ENCODE data around the gene NGLY1. TPM values are rescaled to one million over a fixed set of nuclear protein-coding genes. Genes with fewer than 3 reads are reported as not detected.

The NGLY1 gene
- total RNA-seq, 1 experiment from 2014 or later: 29.4 TPM

- POLR2A ChIA-PET: no interaction called here
- Histone ChIP-seq H3K9me3 (ENCODE audit: control insufficient read depth in 1 of 2, insufficient read depth in 1 of 2, low read depth in 1 of 2, low read length in 2 of 2) (no peaks in the 10 kb centered on the region), H3K27ac (ENCODE audit: low read depth, low read length) (no peak overlapping the region), H3K36me3 (ENCODE audit: control insufficient read depth in 1 of 2, insufficient read depth in 2 of 2, low read length in 2 of 2) (no peaks in the 10 kb centered on the region), H3K9ac (ENCODE audit: low read length) (no peak overlapping the region), H2AFZ (ENCODE audit: low read depth, low read length, poor library complexity, severe bottlenecking) (no peak overlapping the region), H3K79me2 (ENCODE audit: insufficient read depth, low read length) (no peaks in the 10 kb centered on the region), H3K4me1 (ENCODE audit: control insufficient read depth in 1 of 2, insufficient read depth in 2 of 2, low read length in 2 of 2) (peaks cover 0 to 6% of the 10 kb centered on the region in 2 experiments; a peak in 1 of 4 replicates), H3K9me2 (ENCODE audit: insufficient read depth) (no peaks in the 10 kb centered on the region), H3K27me3 (ENCODE audit: insufficient read depth, low read length) (no peaks in the 10 kb centered on the region; the same call in none of the 2 replicates), H4K20me1 (ENCODE audit: insufficient read depth) (no peaks in the 10 kb centered on the region), H3K4me3 (replicated peaks in 1 of 2; ENCODE audit: low read depth in 1 of 2, low read length in 2 of 2) (no peak overlapping the region), H3K4me2 (ENCODE audit: low read length) (no peak overlapping the region)
- RAD21 ChIA-PET (ENCODE audit: low non-redundant PET in 1 of 2, low total read pairs in 2 of 2, uncharacterized antibody in 2 of 2, unreplicated experiment in 2 of 2): no interaction called here
- BruUV-seq (replicated peaks): no TSS peak
- CTCF ChIA-PET: no interaction called here
- intact Hi-C loops (cut with micrococcal nuclease): no loop called here
- TF ChIP-seq REST (IDR thresholded peaks at IDR 0.05; ENCODE audit: low read depth): no peak
- no peak for DNase-seq (ENCODE audit: low read depth, low spot score)
- ATAC-seq: no peak
Observed at GRCh38 chr3:25817107-25817506, 33.9 kb upstream of the NGLY1 start.

GRCh38 chr3:25812644-25813043, 29.4 kb upstream of the NGLY1 start:
- no peaks in the 10 kb centered on the region for H3K9me2 ChIP-seq (ENCODE audit: insufficient read depth)
- H3K79me2 ChIP-seq (ENCODE audit: insufficient read depth, low read length): no peaks in the 10 kb centered on the region
- CTCF ChIA-PET: no interaction called here
- DNase-seq (ENCODE audit: low read depth, low spot score): no peak
- H3K4me1 ChIP-seq (ENCODE audit: control insufficient read depth in 1 of 2, insufficient read depth in 2 of 2, low read length in 2 of 2): no peaks in the 10 kb centered on the region
- no peaks in the 10 kb centered on the region for H3K9me3 ChIP-seq (ENCODE audit: control insufficient read depth in 1 of 2, insufficient read depth in 1 of 2, low read depth in 1 of 2, low read length in 2 of 2)
- no TSS peak for BruUV-seq (replicated peaks)
- intact Hi-C loops (cut with micrococcal nuclease): no loop called here
- H3K9ac ChIP-seq (ENCODE audit: low read length): no peak overlapping the region
- H3K4me3 ChIP-seq (replicated peaks in 1 of 2; ENCODE audit: low read depth in 1 of 2, low read length in 2 of 2): no peak overlapping the region
- H4K20me1 ChIP-seq (ENCODE audit: insufficient read depth): no peaks in the 10 kb centered on the region
- POLR2A ChIA-PET: no interaction called here
- TF ChIP-seq EZH2 (IDR thresholded peaks at IDR 0.05): no peak
- no peaks in the 10 kb centered on the region for H3K36me3 ChIP-seq (ENCODE audit: control insufficient read depth in 1 of 2, insufficient read depth in 2 of 2, low read length in 2 of 2)
- H3K4me2 ChIP-seq (ENCODE audit: low read length): no peak overlapping the region
- ATAC-seq: no peak
- RAD21 ChIA-PET (ENCODE audit: low non-redundant PET in 1 of 2, low total read pairs in 2 of 2, uncharacterized antibody in 2 of 2, unreplicated experiment in 2 of 2): no interaction called here
- H3K27ac ChIP-seq (ENCODE audit: low read depth, low read length): no peak overlapping the region
- H2AFZ ChIP-seq (ENCODE audit: low read depth, low read length, poor library complexity, severe bottlenecking): no peak overlapping the region
- no peaks in the 10 kb centered on the region; the same call in none of the 2 replicates for H3K27me3 ChIP-seq (ENCODE audit: insufficient read depth, low read length)
